Panc1 (cell line): Measurements from ENCODE around the gene RBM19. TPM values are rescaled to one million over a fixed set of nuclear protein-coding genes. Genes with fewer than 3 reads are reported as not detected.

ENCODE experiments used
- ATAC-seq: fragments of 200-7000 bp; cut with Tn5 transposase; 2 replicates; pipeline ENCODE4 v1.9.1; 2020; ENCODE audit warnings: mild to moderate bottlenecking, moderate library complexity
- BruUV-seq: library from RNA; stranded (reverse); fragments of 400-500 nt; replicated peaks from 2 replicates; lab custom pipeline; 2021; lab: Mats Ljungman, UMichigan
- CTCF ChIA-PET: fragments of 300-600 bp; sonication (Branson Sonifier 250); formaldehyde crosslinking; loops from one replicate; lab custom pipeline; 2022; ENCODE audit warnings: antibody characterized with exemption; lab: Charles Lee
- POLR2A ChIA-PET: fragments of 300-600 bp; sonication (Branson Sonifier 250); formaldehyde crosslinking; loops from one replicate; lab custom pipeline; 2022; ENCODE audit warnings: antibody characterized with exemption; lab: Charles Lee
- DNase-seq: peaks from one replicate; pipeline ENCODE4 v3.0.0-alpha.2; 2010; ENCODE audit warnings: low read depth, low spot score
- H3K27ac ChIP-seq: 2 replicates; pipeline ENCODE4 v1.5.1; 2011; ENCODE audit warnings: mild to moderate bottlenecking, low read length, inconsistent platforms
- H3K27me3 ChIP-seq: fragments of 200-500 bp; sonication (Bioruptor generic); 2 replicates; pipeline ENCODE4 v1.6.0; 2014; ENCODE audit warnings: low read length, inconsistent platforms; ENCODE audit not compliant: control insufficient read depth, insufficient read depth
- H3K36me3 ChIP-seq: fragments of 200-500 bp; sonication (Bioruptor generic); 2 replicates; pipeline ENCODE4 v1.5.1; 2014; ENCODE audit warnings: inconsistent platforms, mild to moderate bottlenecking, low read length, moderate library complexity; ENCODE audit not compliant: control insufficient read depth, insufficient read depth
- H3K4me1 ChIP-seq: 2 replicates; pipeline ENCODE4 v1.5.1; 2011; ENCODE audit warnings: inconsistent platforms, mild to moderate bottlenecking, low read length, moderate library complexity; ENCODE audit not compliant: control insufficient read depth, insufficient read depth
- H3K4me3 ChIP-seq, 2 experiments: 2 replicates each; pipeline ENCODE4 v1.5.1; 2011 to 2012; ENCODE audit warnings: low read depth in 2 of 2, low read length in 2 of 2, mild to moderate bottlenecking in 2 of 2, inconsistent platforms in 1 of 2, moderate library complexity in 1 of 2
- H3K9me3 ChIP-seq: fragments of 200-500 bp; sonication (Bioruptor generic); 2 replicates; pipeline ENCODE4 v1.5.1; 2014; ENCODE audit warnings: low read depth, mild to moderate bottlenecking, inconsistent platforms, low read length, moderate library complexity; ENCODE audit not compliant: control insufficient read depth, insufficient read depth
- POLR2AphosphoS5 ChIP-seq: IDR thresholded peaks from 2 replicates; pipeline ENCODE4 v1.6.1; 2012; ENCODE audit warnings: mild to moderate bottlenecking, low read depth, low read length, moderate library complexity
- SIN3A ChIP-seq: IDR thresholded peaks from 2 replicates; pipeline ENCODE4 v1.6.1; 2012; ENCODE audit warnings: low read depth, mild to moderate bottlenecking, low read length, moderate library complexity, borderline replicate concordance; ENCODE audit not compliant: insufficient read depth
- TCF7L2 ChIP-seq: IDR thresholded peaks from 2 replicates; pipeline ENCODE4 v1.6.1; 2011; ENCODE audit warnings: mild to moderate bottlenecking, low read depth, low read length, inconsistent platforms
- in situ Hi-C: cut with HindIII; loops from 2 replicates; pipeline ENCODE4 v1.10.0; 2016; ENCODE audit warnings: low sequenced_read_pairs, low pct_unique_long_range_greater_than_20kb
- intact Hi-C: fragments of 100-400 bp; cut with micrococcal nuclease; formaldehyde crosslinking; loops from one replicate; pipeline ENCODE4 v1.10.0; 2022; ENCODE audit not compliant: unreplicated experiment
- total RNA-seq: library from RNA; stranded (reverse); gene quantifications from one replicate; pipeline ENCODE4 v1.2.1, GENCODE V29; 2021; ENCODE audit not compliant: unreplicated experiment
- TF ChIP-seq, protein P1 (sequence below): fragments of 450-650 bp; IDR thresholded peaks from 2 replicates; pipeline ENCODE4 v1.5.1; 2017; ENCODE audit warnings: mild to moderate bottlenecking
- TF ChIP-seq, protein P2 (sequence below), 2 experiments: IDR thresholded peaks; 2 replicates each; pipeline ENCODE4 v1.6.1; 2011 to 2012; ENCODE audit warnings: low read depth in 2 of 2, control low read depth in 1 of 2, low read length in 1 of 2, mild to moderate bottlenecking in 1 of 2, moderate library complexity in 1 of 2; ENCODE audit not compliant: insufficient read depth in 1 of 2

The RBM19 gene
- total RNA-seq, 1 experiment from 2014 or later: 44.8 TPM

DNA sequence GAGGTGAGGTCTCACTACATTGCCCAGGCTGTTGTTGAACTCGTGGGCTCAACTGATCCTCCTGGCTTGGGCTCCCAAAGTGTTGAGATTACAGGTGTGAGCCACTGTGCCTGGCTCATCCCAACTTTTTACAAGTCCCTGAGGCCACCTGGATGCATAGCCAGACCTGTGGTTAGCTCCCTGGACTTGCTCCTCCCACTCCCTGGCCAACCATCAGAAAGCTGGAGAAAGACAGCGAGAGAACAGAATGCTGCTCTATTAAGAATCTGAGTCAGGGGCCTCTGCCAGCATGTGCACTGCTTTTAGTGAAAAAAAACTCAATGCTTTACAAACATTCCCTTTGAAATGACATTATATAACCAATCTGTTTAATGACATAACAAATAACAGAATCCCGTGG lies 78.2 kb downstream of the RBM19 start:
- CTCF ChIA-PET: no interaction called here
- Histone ChIP-seq H3K4me3 (no peak overlapping the region), H3K27me3 (no peaks in the 10 kb centered on the region), H3K4me1 (no peaks in the 10 kb centered on the region), H3K36me3 (no peaks in the 10 kb centered on the region), H3K27ac (no peak overlapping the region), H3K9me3 (no peaks in the 10 kb centered on the region)
- BruUV-seq: no TSS peak
- ATAC-seq: no peak
- TF ChIP-seq, protein P1, sequence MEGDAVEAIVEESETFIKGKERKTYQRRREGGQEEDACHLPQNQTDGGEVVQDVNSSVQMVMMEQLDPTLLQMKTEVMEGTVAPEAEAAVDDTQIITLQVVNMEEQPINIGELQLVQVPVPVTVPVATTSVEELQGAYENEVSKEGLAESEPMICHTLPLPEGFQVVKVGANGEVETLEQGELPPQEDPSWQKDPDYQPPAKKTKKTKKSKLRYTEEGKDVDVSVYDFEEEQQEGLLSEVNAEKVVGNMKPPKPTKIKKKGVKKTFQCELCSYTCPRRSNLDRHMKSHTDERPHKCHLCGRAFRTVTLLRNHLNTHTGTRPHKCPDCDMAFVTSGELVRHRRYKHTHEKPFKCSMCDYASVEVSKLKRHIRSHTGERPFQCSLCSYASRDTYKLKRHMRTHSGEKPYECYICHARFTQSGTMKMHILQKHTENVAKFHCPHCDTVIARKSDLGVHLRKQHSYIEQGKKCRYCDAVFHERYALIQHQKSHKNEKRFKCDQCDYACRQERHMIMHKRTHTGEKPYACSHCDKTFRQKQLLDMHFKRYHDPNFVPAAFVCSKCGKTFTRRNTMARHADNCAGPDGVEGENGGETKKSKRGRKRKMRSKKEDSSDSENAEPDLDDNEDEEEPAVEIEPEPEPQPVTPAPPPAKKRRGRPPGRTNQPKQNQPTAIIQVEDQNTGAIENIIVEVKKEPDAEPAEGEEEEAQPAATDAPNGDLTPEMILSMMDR: no peak
- no peak for TF ChIP-seq SIN3A
- TF ChIP-seq, protein P2, sequence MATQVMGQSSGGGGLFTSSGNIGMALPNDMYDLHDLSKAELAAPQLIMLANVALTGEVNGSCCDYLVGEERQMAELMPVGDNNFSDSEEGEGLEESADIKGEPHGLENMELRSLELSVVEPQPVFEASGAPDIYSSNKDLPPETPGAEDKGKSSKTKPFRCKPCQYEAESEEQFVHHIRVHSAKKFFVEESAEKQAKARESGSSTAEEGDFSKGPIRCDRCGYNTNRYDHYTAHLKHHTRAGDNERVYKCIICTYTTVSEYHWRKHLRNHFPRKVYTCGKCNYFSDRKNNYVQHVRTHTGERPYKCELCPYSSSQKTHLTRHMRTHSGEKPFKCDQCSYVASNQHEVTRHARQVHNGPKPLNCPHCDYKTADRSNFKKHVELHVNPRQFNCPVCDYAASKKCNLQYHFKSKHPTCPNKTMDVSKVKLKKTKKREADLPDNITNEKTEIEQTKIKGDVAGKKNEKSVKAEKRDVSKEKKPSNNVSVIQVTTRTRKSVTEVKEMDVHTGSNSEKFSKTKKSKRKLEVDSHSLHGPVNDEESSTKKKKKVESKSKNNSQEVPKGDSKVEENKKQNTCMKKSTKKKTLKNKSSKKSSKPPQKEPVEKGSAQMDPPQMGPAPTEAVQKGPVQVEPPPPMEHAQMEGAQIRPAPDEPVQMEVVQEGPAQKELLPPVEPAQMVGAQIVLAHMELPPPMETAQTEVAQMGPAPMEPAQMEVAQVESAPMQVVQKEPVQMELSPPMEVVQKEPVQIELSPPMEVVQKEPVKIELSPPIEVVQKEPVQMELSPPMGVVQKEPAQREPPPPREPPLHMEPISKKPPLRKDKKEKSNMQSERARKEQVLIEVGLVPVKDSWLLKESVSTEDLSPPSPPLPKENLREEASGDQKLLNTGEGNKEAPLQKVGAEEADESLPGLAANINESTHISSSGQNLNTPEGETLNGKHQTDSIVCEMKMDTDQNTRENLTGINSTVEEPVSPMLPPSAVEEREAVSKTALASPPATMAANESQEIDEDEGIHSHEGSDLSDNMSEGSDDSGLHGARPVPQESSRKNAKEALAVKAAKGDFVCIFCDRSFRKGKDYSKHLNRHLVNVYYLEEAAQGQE (IDR thresholded peaks at IDR 0.05; ENCODE audit: insufficient read depth in 1 of 2, low read depth in 2 of 2, low read length in 1 of 2): no peak
- no peak for TF ChIP-seq POLR2AphosphoS5
- no peak for TF ChIP-seq TCF7L2
- DNase-seq: no peak
- POLR2A ChIA-PET: no interaction called here
- intact Hi-C loops: no loop called here
- in situ Hi-C loops: no loop called here

DNA sequence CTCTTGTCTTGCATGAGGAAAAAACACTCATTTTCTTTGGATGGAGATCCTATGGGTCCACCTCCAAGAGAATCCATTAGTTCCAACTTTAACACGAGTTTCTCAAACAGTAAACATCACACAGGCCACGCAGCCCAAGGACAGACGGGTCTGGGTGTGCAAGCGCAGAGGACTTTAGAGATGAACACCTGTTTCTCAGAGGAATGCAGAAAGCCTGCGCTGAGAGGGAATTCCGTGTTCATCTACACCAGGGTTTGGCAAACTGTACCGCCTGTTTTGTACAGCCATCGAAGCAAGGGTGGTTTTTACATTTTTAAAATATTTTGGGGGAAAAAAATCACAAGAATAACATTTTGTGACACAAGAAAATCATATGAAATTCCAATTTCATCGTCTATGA lies 79.4 kb downstream of the RBM19 start:
- in situ Hi-C loops: no loop called here
- TF ChIP-seq SIN3A (no peak), TCF7L2 (no peak), POLR2AphosphoS5 (no peak)
- TF ChIP-seq, protein P1: no peak
- TF ChIP-seq, protein P2 (IDR thresholded peaks at IDR 0.05; ENCODE audit: insufficient read depth in 1 of 2, low read depth in 2 of 2, low read length in 1 of 2): no peak
- no peaks in the 10 kb centered on the region for H3K9me3 ChIP-seq
- DNase-seq: no peak
- ChIA-PET POLR2A (no interaction called here), CTCF (no interaction called here)
- no peak overlapping the region for H3K27ac ChIP-seq
- no peaks in the 10 kb centered on the region for H3K4me1 ChIP-seq
- no peaks in the 10 kb centered on the region for H3K27me3 ChIP-seq
- no peaks in the 10 kb centered on the region for H3K36me3 ChIP-seq
- intact Hi-C loops: no loop called here
- ATAC-seq: no peak
- H3K4me3 ChIP-seq: no peak overlapping the region
- no TSS peak for BruUV-seq
